ENCODE results near the gene SLC1A1.
"Not testable (repeated sequence)": the region's sequence is repeated elsewhere in the genome, so short reads cannot be mapped to it uniquely, and the experiment has no call there.

The SLC1A1 gene

DNA sequence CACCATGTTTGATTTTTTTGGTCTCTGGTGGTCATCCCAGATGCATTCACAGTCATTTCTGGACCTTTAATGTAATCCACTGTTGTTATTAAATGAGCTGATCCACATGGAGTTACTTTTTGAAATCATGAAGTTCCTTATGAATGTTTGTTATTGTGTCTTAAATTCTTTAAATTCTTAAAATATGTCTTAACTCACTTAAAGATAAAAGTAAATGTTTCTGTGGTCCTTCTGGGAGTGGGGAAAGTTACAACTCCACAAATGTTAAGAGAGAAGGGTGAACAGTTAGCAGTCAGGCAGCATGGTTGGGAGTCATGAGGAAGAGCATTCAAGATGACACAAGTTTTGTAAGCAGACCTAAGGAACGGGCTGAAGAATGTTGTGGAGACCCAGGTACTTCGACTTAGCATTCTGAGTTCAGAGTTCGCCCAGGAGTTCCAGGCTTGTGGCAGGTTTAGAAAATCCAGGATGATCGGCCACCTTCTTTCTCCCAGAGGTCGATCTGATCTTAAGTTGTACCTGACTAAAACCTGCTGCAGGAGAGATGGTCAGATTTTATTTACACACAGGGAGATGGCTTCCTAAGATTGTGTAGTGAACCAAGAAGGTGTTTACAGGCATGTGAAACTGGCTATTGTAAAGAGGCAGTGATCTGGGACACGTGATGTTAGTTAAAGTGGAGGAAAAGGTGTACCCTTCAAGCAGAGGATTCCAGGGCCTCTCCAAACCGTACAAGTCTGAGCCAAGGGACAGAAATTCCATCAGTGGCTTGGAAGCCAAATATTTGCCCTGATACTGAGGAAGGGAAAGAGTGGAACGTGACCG lies 17.2 kb downstream of the SLC1A1 start:
- no peak for DNase-seq

DNA sequence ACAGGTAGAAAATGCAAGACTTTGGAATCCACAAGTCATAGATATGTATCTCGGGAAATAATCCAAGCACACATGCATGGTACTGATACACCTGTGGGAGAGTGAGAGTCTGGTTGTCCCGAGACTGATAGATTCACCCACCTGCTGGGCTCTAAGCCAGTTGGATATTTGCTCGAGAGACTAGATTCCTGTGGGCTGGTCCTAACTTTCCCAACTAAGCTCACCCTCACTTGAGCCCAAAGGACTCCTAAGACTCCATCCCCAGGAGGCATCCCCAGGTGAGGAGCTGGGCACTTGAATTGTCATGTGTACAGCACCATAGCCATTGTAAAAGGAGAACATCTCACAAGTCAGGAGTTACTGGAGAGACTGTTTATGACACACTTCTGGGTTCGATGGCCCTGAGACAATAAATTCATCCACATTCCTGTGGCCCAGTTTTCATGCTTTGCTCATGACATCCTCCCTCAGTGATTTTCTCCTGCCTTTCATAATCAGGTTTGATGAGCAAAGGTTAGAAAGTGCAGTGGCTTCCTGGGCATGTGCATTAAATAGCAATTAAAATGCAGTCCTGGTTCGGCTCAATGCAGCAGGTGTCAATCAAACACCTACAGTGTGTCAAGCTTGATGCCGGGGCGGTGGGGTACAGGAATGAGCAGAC lies 18.1 kb downstream of the SLC1A1 start:
- no peak for DNase-seq

DNA sequence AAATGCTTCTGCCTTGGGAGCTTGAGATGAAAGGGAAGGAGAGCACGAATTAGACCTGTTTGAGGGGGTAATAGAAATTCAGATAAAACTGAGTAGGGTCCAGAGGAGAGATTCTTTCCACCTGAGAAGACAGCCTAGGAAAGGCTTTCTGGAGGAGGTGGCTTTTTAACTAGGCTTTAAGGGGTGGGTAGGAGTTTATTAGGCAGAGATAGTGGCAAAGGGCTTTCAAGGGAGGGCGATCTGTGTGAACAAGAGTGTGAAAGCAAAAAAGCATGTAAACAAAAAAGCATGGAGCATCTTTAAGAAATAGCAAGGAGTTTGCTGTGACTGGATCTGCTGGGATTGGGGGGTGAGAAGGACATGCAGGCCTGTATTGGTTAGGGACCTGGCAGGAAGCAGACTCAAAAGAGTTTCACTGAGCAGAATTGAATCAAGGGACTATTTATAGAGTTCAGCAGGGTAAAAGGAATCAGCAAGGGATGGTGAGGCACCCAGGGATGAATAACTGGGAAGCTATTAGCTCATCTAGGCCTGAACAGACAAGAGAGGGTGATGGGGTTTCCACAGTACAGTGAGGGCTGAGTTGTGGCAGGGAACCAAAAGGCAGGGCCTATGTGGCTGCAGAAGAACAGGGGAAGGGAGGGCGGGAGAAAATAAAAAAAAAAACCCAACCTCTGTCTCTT lies 18.8 kb downstream of the SLC1A1 start:
- DNase-seq: no peak

DNA sequence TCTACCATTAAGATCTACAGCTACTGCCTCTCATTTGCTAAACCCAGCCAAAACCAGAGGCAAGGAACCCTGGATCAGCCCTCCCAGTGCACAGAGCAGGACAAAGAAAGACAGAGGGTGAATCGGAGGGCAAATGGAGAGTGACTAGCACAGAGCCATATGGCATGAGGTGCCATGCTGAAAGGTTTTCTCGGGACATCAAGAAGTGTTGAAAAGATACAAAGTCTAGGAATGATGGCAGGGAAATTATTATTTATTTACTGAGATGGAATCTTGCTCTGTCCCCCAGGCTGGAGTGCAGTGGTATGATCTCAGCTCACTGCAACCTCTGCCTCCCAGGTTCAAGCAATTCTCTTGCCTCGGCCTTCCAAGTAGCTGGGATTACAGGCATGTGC lies 19.3 kb downstream of the SLC1A1 start:
- no peak for DNase-seq

DNA sequence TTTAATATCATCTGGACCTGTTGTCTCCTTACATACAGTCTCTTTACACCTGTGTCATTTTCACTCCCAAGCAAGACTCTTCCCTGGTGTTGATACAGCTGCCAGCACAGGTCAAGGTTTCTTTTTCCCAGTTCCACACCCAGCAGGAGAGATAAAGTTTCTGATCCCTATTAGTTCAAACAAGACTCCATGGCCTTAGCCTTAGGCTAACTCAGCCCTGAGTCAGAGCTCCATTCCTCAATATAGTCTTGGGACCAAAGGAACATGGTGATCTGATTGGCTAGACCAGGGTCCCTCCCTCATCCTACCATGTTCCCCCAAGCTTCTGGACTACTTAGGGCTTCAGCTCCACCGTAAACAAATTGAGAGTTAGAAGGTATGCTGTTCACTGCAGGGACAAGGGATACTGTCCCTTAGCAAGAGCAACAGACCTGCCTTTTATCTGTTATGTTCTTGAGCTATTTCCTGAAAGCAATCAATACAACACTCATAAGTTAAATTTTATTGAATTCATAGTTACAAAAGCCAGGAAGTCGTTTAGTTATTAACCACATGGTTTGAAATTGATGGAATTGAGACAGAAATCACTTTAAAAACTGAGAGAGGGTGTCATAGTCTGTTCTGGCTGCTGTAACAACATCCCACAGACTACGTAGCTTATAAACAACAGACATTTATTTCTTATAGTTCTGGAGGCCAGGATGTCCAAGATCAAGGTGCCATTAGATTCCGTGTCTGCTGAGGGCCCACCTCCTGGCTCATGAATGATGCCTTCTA lies 20.5 kb downstream of the SLC1A1 start:
- DNase-seq: no peak

DNA sequence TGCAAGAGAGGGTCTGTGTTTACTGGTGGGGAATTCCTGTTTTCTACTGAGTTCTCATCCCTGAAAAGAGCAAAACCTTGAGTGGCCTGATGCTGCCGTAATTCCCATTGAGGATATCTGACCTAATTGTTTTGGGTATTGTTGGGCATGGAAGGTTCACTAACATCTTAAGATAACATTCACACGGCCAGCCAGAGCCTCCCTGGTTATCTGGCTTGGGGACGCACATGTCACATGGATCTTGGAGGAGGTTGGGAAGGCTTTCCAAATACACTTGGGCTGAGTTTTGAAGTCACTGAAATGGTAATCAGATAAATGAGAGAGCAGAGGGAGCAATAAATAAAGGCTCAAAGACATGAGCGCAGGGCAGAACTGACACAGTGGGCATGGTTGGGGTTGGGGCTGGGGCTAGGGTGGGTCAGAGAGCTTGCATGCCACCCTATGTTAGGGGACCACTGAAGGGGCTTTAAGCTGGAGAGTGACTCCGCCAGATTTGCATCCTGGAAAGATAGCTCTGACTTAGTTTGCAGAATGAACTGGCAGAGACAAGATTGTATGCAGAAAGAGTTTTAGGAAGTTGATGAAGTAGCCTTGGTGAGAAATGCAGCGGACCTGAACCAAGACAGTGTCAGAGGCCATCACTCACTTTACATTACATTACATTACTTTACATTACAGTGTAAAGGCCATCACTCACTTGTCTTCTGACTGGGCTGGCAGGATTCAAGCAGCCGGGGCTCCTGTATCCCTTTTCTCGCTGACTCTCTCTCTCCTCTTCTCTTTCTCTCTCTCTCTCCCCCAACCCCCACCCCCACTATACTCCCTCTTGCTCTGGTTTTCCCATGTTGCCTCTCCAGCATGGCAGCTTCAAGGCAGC lies 24.2 kb downstream of the SLC1A1 start:
- no peak for DNase-seq

DNA sequence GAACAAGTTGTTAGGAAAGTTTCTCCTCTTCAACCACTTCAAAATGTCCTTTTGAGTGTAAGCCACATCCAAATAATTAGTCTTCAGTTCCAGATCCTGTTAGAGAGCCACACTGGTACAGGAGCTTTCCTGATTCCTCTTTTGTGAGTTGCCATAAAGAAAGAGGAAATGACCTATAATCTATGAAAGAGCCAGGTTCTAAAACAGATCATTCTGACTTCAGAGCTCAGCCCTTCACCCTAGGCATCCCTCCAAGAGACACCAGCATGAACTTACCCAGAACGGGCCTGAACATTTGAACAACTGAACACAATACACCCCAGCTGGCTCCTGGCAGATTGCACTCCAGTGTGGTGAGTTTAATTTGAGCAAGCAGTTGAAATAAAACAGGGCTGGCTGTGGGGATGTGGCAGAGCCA lies 25.7 kb downstream of the SLC1A1 start:
- DNase-seq: no peak

DNA sequence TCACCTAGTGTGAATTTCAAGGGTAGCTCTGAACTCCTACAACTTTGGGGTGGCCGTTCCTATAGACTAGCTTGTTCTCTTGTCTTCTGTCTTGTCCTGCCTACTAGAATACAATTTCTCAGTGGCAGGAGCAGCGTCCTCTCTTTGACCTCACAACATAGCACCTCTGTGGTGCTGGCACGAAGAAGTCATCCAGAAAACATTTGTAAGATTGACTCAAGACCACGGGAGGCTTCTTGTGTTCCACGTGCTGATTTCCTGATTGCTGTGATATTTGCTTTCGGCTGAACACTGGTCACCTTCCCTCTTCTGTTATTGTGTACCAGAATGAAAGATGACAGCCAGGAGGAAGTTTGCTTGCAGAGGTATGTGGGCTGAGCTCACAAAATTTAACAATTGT lies 27.0 kb downstream of the SLC1A1 start:
- no peak for DNase-seq

DNA sequence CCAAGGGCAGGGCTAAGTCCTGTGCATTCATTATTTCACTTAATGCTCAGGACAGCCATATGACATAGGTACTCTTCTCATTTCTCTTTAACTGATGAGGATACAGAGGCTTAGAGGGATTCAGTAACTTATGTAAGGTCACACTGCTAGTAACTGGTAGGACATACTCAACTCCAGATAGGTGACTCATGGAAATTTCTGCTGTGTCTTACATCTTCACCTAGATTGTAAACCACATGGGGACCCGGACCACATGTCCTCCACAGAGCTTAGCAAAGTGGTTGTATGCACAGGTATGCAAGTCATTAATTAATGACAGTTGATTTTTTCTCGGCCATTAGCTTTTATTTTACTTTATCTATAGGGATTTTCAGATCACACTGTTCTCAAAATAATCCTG lies 29.3 kb downstream of the SLC1A1 start:
- DNase-seq: no peak

DNA sequence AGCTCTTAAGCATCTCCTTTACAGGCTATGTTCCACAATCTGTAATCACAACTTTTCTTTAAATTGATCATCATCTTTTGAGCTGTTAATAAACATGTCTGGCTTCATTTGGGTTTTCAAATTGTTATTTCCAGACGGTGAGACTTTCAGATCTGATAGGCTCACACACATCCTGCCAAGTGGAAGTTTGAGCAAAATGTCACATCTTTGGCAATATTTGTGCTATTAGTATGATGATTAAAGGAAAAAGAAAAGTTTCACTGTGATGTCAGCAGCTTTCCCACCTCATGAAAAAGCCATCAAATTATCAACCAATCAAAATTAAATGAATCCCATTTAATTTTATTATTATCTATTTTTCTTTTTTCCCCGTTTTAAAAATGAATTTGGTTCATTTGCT lies 29.8 kb downstream of the SLC1A1 start:
- DNase-seq: no peak

DNA sequence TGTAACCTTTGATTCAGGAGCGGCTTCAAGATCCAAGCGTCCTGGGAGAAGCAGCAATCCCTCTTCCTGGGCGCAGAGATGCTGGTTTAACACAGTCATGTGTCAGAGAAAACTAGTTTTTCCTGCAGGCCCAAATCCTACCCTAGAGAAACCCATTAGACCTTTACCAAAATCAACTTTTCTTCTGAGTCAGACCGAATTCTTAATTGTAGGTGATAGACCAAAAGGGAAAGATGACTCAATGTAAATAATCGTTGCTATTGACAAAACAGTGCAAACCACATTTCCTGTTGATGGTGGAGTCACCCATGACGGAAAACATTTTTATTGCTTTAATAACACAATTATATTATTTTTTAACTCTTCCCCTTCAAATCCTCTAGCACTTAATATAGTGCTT lies 40.1 kb downstream of the SLC1A1 start:
- DNase-seq: no peak

DNA sequence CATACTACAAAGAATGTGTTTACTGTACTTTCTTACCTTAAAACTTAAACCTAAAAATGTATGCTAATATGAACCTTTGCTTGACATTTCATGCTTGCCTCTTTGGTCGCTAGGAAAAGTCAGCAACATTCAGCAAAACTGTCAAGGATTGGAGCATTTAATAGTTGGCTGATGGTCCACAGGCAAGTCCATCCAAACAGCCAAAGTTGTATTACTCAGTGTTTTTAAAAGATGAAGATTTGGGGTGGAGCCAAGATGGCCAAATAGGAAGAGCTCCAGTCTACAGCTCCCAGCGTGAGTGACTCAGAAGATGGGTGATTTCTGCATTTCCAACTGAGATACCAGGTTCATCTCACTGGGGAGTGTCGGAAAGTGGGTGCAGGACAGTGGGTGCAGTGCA lies 40.6 kb downstream of the SLC1A1 start:
- not testable (repeated sequence) for DNase-seq

DNA sequence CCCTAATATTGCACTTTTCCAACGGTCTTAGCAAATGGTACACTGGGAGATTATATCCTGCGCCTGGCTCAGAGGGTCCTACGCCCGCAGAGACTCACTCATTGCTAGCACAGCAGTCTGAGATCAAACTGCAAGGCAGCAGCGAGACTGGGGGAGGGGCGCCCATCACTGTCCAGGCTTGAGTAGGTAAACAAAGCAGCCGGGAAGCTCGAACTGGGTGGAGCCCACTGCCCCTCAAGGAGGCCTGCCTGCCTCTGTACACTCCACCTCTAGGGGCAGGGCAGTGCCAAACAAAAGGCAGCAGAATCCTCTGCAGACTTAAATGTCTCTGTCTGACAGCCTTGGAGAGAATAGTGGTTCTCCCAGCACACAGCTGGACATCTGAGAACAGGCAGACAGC lies 41.1 kb downstream of the SLC1A1 start:
- DNase-seq: not testable (repeated sequence)

DNA sequence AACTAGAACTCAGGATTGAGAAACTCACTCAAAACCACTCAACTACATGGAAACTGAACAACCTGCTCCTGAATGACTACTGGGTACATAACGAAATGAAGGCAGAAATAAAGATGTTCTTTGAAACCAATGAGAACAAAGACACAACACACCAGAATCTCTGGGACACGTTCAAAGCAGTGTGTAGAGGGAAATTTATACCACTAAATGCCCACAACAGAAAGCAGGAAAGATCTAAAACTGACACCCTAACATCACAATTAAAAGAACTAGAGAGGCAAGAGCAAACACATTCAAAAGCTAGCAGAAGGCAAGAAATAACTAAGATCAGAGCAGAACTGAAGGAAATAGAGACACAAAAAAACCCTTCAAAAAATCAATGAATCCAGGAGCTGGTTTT lies 43.6 kb downstream of the SLC1A1 start:
- not testable (repeated sequence) for DNase-seq

DNA sequence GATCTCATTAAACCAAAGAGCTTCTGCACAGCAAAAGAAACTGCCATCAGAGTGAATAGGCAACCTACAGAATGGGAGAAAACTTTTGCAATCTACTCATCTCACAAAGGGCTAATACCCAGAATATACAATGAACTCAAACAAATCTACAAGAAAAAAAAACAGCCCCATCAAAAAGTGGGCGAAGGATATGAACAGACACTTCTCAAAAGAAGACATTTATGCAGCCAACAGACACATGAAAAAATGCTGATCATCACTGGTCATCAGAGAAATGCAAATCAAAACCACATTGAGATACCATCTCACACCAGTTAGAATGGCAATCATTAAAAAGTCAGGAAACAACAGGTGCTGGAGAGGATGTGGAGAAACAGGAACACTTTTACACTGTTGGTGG lies 45.9 kb downstream of the SLC1A1 start:
- DNase-seq: not testable (repeated sequence)

DNA sequence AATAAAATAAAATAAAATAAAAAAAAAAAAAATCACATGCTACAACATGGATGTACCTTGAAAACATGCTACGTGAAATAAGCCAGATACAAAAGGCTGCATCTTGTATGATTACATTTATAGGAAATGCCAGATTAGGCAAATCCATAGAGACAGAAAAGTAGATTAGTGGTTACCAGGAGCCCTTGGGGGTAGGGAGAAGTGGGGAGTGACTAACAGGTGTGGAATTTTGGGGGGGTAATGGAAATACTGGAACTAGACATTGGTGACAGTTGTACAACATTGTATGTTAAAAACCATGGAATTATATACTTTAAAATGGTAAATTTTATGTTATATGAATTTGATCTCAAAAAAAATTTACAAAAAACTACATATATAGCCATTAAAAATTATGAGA lies 47.3 kb downstream of the SLC1A1 start:
- no peak for DNase-seq

DNA sequence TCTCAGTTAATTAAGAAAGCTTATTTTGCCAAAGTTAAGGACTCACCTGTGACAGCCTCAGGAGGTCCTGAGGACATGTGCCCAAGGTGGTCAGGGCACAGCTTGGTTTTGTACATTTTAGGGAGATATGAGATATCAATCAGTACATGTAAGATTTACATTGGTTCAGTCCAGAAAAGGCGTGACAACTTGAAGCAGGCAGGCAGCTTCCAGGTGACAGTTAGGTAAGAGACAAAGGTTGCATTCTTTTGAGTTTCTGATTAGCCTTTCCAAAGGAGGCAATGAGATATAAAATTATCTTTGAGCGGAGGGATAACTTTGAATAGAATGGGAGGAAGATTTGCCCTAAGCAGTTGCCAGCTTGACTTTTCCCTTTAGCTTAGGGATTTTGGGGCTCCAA lies 47.8 kb downstream of the SLC1A1 start:
- DNase-seq: no peak

DNA sequence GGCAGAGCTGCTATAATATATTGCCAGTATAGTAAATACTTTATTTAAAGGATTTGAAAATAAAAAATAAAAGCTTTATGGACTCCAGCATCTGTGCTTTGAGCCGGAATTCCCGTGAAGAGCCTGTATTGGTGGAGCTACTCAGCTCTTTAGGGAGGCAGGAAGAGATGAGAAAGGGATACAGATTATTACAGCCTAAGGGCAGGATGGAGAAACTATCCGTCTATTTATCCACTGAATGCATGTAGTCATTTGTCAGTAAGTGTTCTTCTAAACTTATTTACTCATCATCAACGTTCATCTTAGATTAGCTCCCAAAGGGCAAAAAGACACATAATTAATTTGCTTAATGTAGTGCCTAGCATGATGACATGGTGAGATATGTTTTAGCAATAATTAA lies 48.4 kb downstream of the SLC1A1 start:
- no peak for DNase-seq

DNA sequence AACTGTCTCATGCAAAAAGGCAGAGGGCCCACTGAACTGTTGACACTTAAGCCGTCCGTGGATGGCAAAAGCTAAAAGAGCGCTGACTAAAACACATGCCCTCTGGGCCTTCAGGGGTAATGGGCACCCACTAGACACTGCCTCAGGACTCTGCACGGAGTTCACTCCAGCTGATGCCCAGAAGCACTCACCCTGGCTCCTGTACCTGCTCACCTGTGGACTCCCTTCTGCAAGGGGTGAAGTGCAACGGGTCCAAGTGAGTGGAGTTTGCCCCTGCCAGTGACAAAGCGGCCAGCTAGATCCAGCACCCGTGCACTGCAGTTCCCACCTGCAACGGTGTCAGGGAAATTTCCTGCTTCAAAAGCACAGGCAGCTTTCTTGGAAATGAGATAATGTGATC lies 50.2 kb downstream of the SLC1A1 start:
- no peak for DNase-seq

DNA sequence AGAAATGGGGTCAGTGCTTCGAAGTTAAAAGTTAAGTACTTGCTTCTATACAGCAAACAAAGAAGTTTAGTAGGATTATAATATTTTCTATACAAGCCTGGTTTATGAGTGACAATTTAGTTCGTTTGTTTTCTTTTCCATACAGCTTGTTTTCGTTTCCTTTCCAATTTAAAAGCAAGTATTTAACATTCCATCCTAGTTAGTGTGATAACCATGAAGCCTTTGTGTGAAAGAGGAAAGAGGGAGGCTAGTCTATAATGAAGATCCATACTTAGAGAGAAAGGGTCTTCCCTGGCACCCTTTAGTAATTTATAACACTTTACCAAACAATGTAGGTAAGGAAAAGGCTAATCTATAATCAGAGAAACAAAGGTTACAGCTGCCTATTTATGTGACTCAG lies 51.0 kb downstream of the SLC1A1 start:
- no peak for DNase-seq

DNA sequence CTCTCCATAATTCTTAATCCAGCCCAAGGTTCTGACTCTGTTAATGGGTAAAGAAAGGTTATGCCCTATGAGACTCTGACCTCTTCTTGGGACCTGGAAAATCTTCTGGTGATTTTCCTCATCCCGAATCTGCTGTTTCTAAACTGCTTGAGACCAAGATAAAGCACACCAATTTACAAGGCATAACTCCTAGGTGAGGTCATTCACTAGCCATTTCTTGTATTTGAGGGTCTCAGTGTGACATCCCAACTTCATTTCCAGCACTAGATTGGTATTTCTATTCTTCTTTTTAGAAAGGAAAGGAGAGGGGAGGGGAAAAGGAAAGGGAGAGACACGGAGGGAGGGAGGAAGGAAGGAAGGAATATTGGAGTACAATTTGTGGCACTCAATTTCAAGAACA lies 51.6 kb downstream of the SLC1A1 start:
- DNase-seq: no peak

DNA sequence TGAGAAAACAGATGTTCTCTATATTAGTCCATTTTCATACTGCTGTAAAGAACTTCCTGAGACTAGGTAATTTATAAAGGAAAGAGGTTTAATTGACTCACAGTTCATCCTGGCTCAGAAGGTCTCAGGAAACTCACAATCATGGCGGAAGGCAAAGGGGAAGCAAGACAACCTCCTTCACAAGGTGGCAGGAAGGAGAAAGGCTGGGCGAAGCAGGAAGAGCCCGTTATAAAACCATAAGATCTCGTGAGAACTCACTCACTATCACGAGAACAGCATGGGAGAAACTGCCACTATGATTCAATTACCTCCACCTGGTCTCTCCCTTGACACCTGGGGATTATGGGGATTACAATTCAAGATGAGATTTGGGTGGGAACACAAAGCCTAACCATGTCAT lies 54.4 kb downstream of the SLC1A1 start:
- DNase-seq: not testable (repeated sequence)

Data from NCI-H748 treated with DMSO at 0.1 percent for 48 hours (cell line).